HUDEP-2 (cell line): ENCODE results near the gene XPO4.
"Not testable (repeated sequence)": the region's sequence is repeated elsewhere in the genome, so short reads cannot be mapped to it uniquely, and the experiment has no call there.

ENCODE experiments used
- DNase-seq, 76 experiments: peaks; one replicate each; lab custom pipeline; 2025; ENCODE audit not compliant: unreplicated experiment in 76 of 76; lab: John Stamatoyannopoulos, UW

Gene XPO4

DNA sequence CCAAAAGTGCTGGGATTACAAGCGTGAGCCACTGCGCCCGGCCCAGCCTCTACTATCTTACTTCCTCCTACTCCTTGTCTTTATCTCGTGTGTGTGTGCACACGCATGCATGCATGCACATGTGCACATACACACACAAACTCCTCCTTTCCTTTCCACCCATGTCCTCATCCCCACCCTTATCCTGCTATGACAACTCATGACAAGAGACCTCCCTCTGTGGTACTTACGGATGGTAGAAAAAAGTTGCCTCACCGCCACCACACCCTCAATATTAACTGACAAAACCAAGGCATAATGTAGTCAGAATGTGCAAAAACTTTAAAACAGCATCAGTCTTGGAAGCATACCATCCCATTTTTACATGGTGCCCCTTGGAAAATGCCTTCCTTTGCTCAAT lies 112.9 kb downstream of the XPO4 start:
- DNase-seq, result no peak

DNA sequence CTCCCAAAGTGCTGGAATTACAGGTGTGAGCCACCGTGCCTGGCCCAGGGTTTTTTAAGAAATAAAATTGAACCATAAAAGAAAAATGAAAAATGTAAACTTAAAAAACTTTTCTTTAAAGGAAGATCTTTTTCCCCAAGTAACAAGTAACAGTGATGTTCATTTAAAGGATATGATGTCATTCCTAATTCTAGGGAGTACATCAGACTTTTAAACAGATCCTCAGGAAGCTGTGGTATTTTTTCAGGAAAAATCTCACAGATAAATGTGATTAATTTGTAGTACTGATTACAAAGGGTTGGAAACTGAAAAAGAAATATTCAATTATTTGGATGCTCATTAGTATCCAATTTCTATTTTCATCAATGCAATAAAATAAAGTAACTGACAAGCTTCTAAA lies 114.2 kb downstream of the XPO4 start:
- DNase-seq, result no peak

DNA sequence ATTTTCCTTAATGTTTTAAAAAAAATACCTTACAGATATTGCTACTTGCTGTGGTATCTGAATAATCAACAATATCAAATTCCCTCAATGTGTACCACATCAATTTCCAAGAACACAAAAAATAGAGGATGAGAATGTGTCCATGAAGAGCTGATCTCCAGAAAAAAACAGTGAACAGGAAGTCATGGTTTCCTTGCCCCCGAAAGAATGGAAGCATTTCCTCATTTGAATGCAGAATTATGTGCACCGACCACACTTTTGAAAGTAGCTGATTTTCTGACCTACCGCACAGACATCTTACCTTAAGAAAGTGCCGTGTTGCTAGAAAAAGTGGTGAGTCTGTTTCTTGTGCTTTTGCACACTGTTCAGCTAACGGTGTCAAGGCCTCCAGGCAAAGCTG lies 115.4 kb downstream of the XPO4 start:
- no peak for DNase-seq

DNA sequence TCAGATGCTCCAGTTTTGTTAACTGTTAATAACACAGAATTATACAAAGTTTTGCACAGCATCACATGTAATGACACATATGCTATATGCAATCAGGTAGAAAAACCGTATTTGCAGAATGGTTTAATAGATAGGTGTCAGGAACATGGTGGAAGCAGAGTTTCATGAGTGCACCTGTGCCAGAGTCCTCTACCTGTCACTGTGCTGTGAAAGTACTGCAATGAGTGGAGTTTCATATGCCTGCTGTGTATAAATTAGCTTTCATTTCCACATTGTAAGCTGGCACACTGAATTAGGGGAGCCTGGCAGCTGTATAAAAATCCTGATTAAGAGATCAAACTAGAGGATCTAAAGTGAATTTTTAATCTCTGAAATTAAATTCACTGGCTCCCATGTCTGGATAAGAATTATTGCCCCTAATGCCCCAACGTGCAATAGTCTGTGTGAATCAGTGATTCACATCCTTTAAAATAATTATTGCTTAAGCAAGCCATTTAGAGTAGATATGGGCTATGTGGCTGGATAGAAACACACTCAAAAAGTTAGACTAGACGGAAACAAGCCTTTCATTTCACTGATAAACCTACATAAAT lies 120.3 kb downstream of the XPO4 start:
- DNase-seq, result no peak

DNA sequence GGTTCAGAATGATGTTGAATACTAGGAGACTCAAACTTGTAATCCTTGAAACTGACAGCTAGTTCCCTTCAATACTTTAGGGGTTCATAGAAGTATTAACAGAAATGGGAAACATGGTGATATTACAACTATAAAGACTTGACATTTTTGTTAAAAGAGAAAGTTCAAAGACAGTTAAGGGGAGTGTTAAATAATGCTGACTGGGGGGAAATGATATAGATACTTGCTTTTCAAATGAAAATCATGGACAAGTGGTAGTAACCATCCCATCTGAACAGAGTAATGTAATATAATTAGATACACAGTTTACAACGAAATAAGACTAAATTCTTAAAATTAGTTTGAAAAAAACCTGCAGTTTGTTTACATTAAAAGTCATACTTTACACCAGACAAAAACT lies 122.2 kb downstream of the XPO4 start:
- no peak for DNase-seq

DNA sequence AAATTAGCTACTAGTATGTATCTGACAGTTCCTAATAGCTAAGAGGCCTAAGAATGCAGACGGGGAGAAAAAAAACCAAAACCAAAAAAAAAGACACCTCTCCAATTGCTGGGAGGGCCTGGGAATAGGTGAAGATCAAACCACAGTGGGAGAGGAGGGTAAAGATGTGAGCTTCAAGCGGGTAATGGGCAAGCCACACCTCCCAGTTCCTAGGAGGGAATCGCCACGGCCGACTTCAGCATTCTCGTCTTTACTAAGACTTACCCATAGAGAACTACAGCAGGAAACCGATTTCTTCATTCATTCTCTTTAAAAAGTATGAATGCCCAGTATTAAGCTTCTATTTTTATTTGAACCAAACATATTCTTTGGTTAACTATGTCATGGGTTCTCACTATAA lies 123.1 kb downstream of the XPO4 start:
- no peak for DNase-seq

DNA sequence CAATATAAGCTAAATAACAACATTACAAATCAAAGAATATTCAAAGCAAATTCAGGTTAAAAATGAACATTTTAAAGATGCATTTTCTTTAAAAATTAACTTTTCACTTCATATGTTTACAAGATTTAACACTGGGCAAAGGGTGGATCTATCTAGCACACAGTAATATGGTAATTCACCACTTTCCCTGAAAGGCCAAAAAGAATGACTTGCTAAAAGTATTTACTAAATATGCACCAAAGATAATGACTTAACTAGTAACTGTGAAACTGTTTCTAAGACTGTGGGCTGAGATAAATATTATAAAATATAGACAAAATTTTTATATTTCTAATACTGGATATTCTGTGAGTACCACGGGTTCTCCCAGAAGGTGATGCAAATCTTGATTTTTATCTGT lies 124.2 kb downstream of the XPO4 start:
- DNase-seq, result peak in 1 of 76 experiments; percentile 3

DNA sequence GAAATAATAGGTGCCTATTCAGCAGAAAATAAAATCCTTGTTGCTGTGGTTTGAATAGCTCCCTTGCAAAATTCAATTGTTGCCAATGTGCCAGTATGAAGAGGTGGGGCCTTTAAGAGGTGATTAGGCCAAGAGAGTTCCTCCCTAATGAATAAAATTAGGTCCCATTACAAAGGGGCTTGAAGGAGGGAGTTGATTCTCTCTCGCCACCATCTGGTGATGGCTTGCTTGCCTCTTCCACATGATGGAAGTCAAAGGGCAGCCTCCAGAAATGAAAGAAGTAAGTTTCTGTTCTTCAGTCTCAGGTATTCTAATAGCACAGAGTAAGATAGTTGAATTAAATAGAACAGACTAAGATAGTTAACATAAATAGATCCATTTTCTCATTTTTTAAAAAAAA lies 125.8 kb downstream of the XPO4 start:
- no peak for DNase-seq

DNA sequence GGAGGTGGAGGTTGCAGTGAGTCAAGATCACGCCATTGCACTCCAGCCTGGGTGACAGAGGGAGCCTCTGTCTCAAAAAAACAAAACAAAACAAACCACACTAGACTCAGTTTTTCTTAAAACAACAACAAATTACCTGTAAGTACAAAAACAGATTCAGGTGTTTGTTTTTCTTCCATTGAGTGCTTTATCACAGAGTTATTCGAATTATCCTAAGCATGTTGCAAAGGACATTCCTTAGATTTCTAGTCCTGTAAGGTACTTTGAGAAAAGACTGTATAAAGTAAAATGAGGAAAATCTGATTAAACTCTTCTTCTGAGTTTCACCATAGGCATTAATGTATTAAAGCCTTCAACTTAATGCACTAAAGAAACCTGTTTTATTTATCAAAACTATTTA lies 126.6 kb downstream of the XPO4 start:
- DNase-seq, result no peak

DNA sequence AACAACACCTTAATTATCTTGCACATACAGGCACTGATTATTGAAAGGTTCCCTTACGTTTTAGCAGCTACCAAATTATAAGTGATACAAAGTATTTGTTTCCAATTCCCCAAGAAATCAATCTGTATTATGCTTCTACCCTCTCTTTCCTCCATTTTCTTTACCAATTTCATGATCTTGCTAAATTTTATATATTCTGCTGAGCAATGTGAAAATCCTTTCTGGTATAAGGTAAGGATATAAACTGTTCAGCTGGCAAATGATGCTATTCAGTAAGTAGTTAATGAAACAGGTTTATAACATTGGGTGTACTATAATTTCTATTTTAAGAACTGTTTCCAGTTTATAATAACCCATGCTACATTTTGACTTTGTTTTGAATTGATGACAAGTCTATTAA lies 127.8 kb downstream of the XPO4 start:
- DNase-seq, result no peak

DNA sequence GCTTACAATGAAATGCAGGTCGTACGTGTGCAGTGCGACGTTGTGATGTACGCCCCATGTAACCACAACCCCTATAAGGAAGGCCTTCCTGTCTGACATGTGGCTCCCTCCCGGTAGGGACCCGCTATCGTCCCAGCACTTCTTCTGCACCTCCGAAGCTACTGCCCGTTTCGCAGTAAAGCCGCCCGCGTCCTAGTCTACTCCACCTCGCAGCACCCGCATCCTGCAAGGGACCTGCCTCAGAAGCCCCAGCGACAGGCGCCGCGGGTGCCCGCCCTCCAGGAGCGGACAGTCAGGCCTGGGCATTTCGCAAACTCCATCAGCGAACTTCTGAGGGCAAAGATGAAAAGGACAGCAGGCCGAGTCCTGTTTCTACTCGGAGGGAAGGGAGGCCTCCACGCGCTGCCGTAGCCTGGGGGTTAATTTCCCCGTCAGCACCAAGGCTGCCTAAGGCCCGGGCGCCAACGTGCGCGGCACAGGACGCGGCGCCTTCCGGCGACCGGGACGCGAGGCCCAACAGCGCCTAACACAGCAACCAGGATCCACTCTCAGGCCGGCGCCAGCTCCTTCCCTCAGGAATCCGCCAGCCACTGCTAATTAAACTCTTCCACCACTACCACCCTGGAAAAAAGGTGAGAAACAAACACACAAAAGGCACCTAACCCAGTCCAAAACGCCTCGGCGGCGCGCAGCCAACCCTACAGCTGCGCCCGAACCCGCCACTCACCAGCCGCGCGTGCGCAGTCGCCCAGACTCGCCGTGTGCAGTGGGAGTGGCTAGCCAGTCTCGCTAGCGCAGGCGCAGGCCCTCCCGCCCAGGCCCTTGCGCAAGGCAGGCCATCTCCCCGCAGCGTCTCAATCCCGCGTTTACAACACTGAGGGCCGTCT lies 129.1 kb downstream of the XPO4 start, which contains the start of gene EEF1AKMT1:
TSS of gene EEF1AKMT1 (minus strand) at position 768 of the 887 bp plus-strand sequence. CDS start 16,363 bp downstream, outside the sequence.
- peak in 75 of 76 experiments; percentile 21 to 94 (median 88) for DNase-seq

DNA sequence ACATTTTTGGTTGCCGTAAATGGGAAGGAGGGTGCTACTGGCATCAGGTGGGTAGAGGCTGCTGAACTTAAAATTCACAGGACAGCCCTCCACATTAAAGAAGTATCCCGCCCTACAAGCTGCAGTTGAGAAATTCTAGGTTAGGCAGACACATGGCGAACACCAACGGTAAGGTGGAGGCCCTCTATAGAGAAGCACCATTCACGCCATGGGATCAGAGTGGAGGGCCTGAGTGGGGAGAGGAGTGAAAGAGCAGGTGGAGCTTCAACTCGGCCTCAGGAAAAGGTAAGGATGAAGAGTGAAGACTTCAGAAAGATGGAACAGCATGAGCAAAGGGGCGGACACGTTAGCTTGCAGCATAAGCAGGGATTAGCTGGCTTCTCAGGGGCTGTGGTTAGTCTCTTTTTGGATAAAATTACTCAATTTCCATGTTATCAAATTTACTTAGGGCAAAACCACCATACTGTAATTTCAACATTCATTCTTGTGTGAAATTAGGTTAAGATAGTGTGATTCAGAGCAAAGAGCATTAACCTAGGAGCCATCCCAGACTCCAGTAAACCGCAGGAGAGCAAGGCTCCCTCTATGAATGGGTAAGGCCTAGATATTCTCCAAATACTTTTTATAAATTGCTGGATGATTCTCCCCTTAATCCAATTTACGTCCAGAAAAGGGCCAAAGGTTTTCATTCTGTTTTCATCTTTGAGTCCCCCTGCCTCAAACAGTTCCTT lies 130.0 kb downstream of the XPO4 start:
- DNase-seq, result peak in 1 of 76 experiments; percentile 17

DNA sequence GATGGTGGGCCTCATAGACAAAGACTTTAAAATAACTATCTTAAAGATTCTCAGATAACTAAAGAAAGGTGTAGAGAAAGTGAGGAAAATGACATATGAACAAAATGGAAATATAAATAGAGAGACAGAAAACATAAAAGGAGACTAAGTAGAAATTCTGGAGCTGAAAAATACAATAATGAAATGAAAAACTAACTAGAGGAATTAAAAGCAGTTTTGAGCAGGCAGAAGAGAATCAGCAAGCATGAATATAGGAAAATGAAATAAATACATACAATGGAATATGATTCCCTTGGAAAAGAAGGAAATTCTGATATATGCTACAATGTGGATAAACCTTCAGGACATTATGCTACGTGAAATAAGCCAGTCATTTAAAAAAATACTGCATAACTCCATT lies 132.7 kb downstream of the XPO4 start:
- DNase-seq, result no peak

DNA sequence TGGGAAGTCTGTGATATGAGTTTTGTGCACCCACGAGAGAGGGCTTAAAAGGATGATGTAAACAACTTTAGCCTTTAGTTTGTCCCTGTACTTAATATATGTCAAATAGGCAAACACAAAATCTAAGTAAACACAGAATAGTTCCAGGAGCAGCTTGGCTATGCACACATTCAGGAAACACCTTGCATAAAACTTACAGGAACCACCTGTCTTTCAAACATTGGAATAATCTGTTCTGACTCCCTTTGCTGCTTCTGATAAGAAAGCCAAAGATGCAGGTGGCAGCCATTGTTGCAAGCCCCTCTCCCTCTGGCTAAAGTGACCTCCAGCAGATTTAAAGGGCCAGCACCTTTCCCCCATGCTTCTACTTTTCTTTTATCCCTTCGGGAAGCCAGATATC lies 133.5 kb downstream of the XPO4 start:
- no peak for DNase-seq

DNA sequence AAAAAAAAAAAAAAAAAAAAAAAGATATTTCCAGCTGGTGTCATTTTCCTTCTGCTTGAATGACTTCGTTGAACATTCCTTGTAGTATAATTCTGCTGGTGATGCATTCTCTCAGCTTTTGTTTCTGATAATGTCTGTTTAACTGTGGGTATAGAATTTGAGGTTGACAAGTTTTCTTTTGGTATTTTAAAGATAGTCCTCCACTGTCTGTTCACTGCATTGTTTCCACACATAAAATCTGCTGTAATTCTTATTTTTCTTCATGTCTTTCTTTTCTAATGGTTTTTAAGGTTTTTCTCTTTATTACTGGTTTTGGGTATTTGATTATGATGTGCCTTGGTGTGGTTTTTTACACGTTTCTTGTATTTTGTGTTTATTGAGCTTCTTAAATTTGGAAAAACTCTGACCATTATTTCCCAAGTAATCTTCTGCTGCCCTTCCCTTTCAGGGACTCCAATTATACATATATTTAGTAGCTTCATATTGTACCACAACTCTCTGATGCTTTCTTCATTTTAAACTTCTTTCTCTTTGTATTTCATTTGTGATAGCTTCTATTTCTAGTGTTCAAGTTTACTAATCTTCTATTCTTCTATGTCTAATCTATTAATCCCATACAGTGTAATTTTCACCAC lies 135.1 kb downstream of the XPO4 start:
- no peak for DNase-seq

DNA sequence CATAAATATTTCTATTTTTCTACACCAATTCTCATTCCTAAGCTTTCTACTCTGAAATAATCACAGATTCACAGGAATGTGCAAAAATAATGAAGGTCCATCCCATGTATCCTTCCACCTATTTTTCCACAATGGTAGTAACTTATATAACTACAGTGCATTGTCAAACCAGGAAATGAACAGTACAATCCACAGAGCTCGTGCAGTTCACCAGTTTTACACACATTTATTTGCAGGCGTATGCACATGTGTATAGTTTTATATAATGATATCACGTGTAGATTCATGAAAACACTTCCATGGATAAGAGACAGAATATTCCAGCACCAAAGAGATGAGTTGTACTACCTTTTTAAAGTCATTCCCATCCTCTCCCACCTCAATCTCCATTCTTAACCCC lies 141.7 kb downstream of the XPO4 start:
- DNase-seq, result no peak

DNA sequence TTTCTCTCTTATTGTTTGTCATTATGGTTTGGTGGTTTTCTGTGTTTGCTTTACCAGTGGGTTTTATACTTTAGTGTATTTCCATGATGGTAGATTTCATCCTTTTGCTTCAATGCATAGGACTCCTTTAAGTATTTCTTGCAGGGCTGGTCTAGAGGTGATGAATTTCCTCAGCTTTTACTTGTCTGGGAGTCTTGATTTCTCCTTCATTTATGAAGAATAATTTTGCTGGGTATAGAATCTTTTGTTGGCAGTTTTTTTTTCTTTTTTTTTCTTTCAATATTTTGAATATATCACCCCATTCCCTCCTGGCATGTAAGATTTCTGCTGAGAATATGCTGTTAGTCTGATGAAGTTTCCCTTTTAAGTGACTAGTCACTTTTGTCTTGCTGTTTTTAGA lies 148.5 kb downstream of the XPO4 start:
- DNase-seq, result no peak

DNA sequence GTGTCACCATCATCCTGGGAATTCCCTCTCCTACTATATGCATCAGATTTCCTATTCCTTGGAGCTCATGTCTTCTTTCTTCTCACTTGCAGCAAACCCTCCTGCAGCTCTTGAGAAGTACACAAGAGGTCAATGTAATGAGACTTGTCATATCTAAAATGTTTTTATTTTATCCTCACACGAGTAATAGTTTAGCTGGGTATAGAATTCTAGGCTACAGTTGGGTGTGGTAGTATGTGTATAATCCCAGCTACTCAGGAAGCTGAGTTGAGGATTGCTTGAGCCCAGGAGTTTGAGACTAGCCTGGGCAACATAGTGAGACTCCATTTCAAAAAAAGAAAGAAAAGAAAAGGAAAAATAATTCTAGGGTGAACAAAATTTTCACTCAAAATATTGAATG lies 153.2 kb downstream of the XPO4 start:
- DNase-seq, result no peak

DNA sequence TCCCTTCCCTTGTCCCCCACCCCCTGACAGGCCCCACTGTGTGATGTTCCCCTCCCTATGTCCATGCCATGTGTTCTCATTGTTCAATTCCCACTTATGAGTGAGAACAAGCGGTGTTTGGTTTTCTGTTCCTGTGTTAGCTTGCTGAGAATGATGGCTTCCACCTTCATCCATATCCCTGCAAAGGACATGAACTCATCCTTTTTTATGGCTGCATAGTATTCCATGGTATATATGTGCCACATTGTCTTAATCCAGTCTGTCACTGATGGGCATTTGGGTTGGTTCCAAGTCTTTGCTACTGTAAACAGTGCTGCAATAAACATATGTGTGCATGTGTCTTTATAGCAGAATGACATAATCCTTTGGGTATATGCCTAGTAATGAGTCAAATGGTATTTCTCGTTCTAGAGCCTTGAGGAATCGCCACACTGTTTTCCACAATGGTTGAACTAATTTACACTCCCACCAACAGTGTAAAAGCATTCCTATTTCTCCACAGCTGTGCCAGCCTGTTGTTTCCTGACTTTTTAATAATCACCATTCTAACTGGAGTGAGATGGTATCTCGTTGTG lies 158.6 kb downstream of the XPO4 start:
- DNase-seq, result not testable (repeated sequence)

DNA sequence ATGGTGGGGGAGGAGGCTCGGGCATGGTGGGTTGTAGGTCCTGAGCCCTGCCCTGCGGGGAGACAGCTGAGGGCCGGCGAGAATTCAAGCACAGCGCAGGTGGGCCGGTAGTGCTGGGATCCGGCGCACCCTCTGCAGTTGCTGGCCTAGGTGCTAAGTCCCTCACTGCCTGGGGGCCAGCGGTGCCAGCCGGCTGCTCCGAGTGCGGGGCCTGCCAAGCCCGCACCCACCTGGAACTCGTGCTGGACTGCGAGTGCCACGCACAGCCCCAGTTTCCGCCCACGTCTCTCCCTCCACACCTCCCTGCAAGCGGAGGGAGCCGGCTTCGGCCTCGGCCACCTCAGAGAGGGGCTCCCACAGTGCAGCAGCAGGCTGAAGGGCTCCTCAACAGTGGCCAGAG lies 162.5 kb downstream of the XPO4 start:
- no peak for DNase-seq

DNA sequence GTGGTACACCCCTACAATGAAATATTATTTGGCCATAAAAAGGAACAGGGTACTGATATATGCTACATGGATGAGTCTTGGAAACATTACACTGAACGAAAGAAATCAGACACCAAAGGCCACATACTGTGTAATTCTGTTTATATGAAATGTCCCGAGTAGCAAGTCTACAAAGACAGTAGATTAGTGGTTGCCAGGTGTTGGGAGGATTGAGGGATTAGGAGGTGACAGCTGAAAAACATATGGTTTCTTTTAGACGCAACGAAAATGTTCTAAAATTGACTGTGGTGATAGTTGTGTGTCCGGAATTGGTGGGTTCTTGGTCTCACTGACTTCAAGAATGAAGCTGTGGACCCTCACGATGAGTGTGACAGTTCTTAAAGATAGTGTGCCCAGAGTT lies 163.9 kb downstream of the XPO4 start:
- no peak for DNase-seq
